IMR-90 (cell line): ENCODE measurements around the gene ZNF468. TPM values are rescaled to one million over a fixed set of nuclear protein-coding genes. Genes with fewer than 3 reads are reported as not detected.
"Not testable (repeated sequence)": the region's sequence is repeated elsewhere in the genome, so short reads cannot be mapped to it uniquely, and the experiment has no call there.

Source experiments
- ATAC-seq: fragments of 200-7000 bp; cut with Tn5 transposase; 2 replicates; pipeline ENCODE4 v1.9.1; 2020; ENCODE audit warnings: low read depth, mild to moderate bottlenecking, moderate library complexity
- BruUV-seq: library from RNA; stranded (reverse); fragments of 400-500 nt; replicated peaks from 2 replicates; lab custom pipeline; 2021; lab: Mats Ljungman, UMichigan
- CTCF ChIA-PET: fragments of 300-600 bp; formaldehyde crosslinking; extraction: SDS; loops from one replicate; lab custom pipeline; 2021; ENCODE audit warnings: antibody characterized with exemption; lab: Yijun Ruan, JAX
- POLR2A ChIA-PET: fragments of 300-600 bp; sonication (Branson Sonifier 250); formaldehyde crosslinking; loops from one replicate; lab custom pipeline; 2022; ENCODE audit warnings: antibody characterized with exemption; ENCODE audit not compliant: unreplicated experiment; lab: Charles Lee
- DNase-seq: peaks from one replicate; pipeline ENCODE4 v3.0.0; 2013
- H2AFZ ChIP-seq: replicated peaks from 2 replicates; pipeline ENCODE3; 2013; ENCODE audit warnings: low read length, mild to moderate bottlenecking; ENCODE audit not compliant: poor library complexity
- H2AK5ac ChIP-seq: 2 replicates; pipeline ENCODE4 v1.6.1; 2013; ENCODE audit warnings: low read depth, low read length, inconsistent platforms
- H2AK9ac ChIP-seq: replicated peaks from 2 replicates; pipeline ENCODE3; 2013; ENCODE audit warnings: mild to moderate bottlenecking, low read depth, low read length, moderate library complexity; ENCODE audit not compliant: poor library complexity
- H2BK120ac ChIP-seq: 2 replicates; pipeline ENCODE4 v1.6.1; 2013; ENCODE audit warnings: low read depth, low read length, inconsistent platforms
- H2BK15ac ChIP-seq: 3 replicates; pipeline ENCODE4 v1.6.1; 2013; ENCODE audit warnings: low read depth, low read length, inconsistent platforms
- H2BK20ac ChIP-seq: 2 replicates; pipeline ENCODE4 v1.6.1; 2013; ENCODE audit warnings: low read depth, mild to moderate bottlenecking, inconsistent platforms, low read length, moderate library complexity
- H2BK5ac ChIP-seq: 2 replicates; pipeline ENCODE4 v1.6.1; 2013; ENCODE audit warnings: mild to moderate bottlenecking, low read depth, low read length, inconsistent platforms; ENCODE audit not compliant: poor library complexity, severe bottlenecking
- H3K14ac ChIP-seq: replicated peaks from 2 replicates; pipeline ENCODE4 v1.6.1; 2013; ENCODE audit warnings: low read depth, low read length, inconsistent platforms
- H3K18ac ChIP-seq: 2 replicates; pipeline ENCODE4 v1.6.1; 2013; ENCODE audit warnings: low read depth, low read length, control low read depth
- H3K23ac ChIP-seq: 2 replicates; pipeline ENCODE4 v1.6.1; 2013; ENCODE audit warnings: low read depth, low read length, inconsistent platforms
- H3K27ac ChIP-seq: 2 replicates; pipeline ENCODE4 v1.5.1; 2013; ENCODE audit warnings: mild to moderate bottlenecking, control low read depth, low read length; ENCODE audit not compliant: insufficient read depth
- H3K27me3 ChIP-seq: 2 replicates; pipeline ENCODE4 v1.6.1; 2013; ENCODE audit warnings: low read length; ENCODE audit not compliant: control insufficient read depth, insufficient read depth
- H3K36me3 ChIP-seq: 2 replicates; pipeline ENCODE4 v1.6.1; 2013; ENCODE audit warnings: low read length, mixed read lengths; ENCODE audit not compliant: control insufficient read depth, insufficient read depth
- H3K4ac ChIP-seq: 2 replicates; pipeline ENCODE4 v1.6.1; 2013; ENCODE audit warnings: low read depth, low read length, inconsistent platforms
- H3K4me1 ChIP-seq: 2 replicates; pipeline ENCODE4 v1.6.1; 2013; ENCODE audit warnings: low read length, mixed read lengths; ENCODE audit not compliant: control insufficient read depth, insufficient read depth
- H3K4me2 ChIP-seq: 2 replicates; pipeline ENCODE4 v1.6.1; 2013; ENCODE audit warnings: low read depth, mild to moderate bottlenecking, control low read depth, low read length, moderate library complexity
- H3K4me3 ChIP-seq: 2 replicates; pipeline ENCODE4 v1.5.1; 2013; ENCODE audit warnings: low read depth, mild to moderate bottlenecking, control low read depth, low read length, moderate library complexity; ENCODE audit not compliant: insufficient read depth
- H3K56ac ChIP-seq: 2 replicates; pipeline ENCODE4 v1.6.1; 2013; ENCODE audit warnings: low read length, inconsistent platforms; ENCODE audit not compliant: insufficient read depth; ENCODE audit errors: extremely low read depth
- H3K79me1 ChIP-seq, 2 experiments: 2 replicates each; pipeline ENCODE4 v1.6.1; 2013; ENCODE audit warnings: low read length in 2 of 2, inconsistent platforms in 1 of 2, low read depth in 1 of 2
- H3K9ac ChIP-seq: 2 replicates; pipeline ENCODE4 v1.6.1; 2013; ENCODE audit warnings: low read depth, low read length, control low read depth
- H3K9me1 ChIP-seq: 2 replicates; pipeline ENCODE4 v1.6.1; 2013; ENCODE audit warnings: low read length, inconsistent platforms; ENCODE audit not compliant: insufficient read depth
- H3K9me3 ChIP-seq: 2 replicates; pipeline ENCODE4 v1.6.1; 2013; ENCODE audit warnings: low read length; ENCODE audit not compliant: control insufficient read depth, insufficient read depth
- H4K20me1 ChIP-seq: 2 replicates; pipeline ENCODE4 v1.6.1; 2013; ENCODE audit warnings: low read length, inconsistent platforms; ENCODE audit not compliant: insufficient read depth
- H4K5ac ChIP-seq: 2 replicates; pipeline ENCODE4 v1.6.1; 2013; ENCODE audit warnings: mild to moderate bottlenecking, low read depth, low read length, control low read depth
- H4K8ac ChIP-seq, 2 experiments: 2 replicates each; pipeline ENCODE4 v1.6.1; 2013; ENCODE audit warnings: low read depth in 2 of 2, low read length in 2 of 2, control low read depth in 1 of 2, inconsistent platforms in 1 of 2
- H4K91ac ChIP-seq: 2 replicates; pipeline ENCODE4 v1.6.1; 2013; ENCODE audit warnings: low read depth, low read length, inconsistent platforms; ENCODE audit not compliant: insufficient read depth
- WGBS, 2 experiments: methylation state at CpG; one replicate each; pipeline versions ENCODE4 v1.1.5 to v1.1.7; 2013; ENCODE audit warnings: missing lambda C conversion rate in 2 of 2; ENCODE audit not compliant: insufficient read length in 1 of 2; ENCODE audit errors: extremely low coverage in 2 of 2; 5-methylcytosine and 5-hydroxymethylcytosine counted together
- dilution Hi-C: fragments of 300-500 bp; cut with HindIII; formaldehyde crosslinking; loops from one replicate; pipeline ENCODE4 v1.14.3; 2018; ENCODE audit warnings: low sequenced_read_pairs; ENCODE audit not compliant: unreplicated experiment
- in situ Hi-C: fragments of 300-500 bp; cut with MboI; formaldehyde crosslinking; loops from 3 replicates; pipeline ENCODE4 v1.14.3; 2019; ENCODE audit warnings: low sequenced_read_pairs, inconsistent platforms, mixed read lengths
- intact Hi-C: fragments of 100-400 bp; cut with micrococcal nuclease; formaldehyde crosslinking; loops from 2 replicates; pipeline ENCODE4 v1.10.0; 2022
- polyA plus RNA-seq, 3 experiments: library from polyadenylated mRNA; depleted of rRNA; stranded (reverse); fragments of >200 nt; gene quantifications; 2 replicates each; pipeline ENCODE4 v1.2.3, GENCODE V29; 2012; ENCODE audit warnings: low replicate concordance in 1 of 3
- total RNA-seq: library from RNA; depleted of rRNA; stranded (reverse); fragments of >200 nt; gene quantifications from 2 replicates; pipeline ENCODE4 v1.2.3, GENCODE V29; 2012

Gene ZNF468
- total and polyA plus RNA-seq, 2 of the 4 experiments (the other 2 are of a cell fraction) = 6.2 to 20.1 TPM

GRCh38 chr19:52872996-52873395, 15.6 kb upstream of the ZNF468 start:
- intact Hi-C loops, H3K4me3 ChIP-seq, BruUV-seq, dilution Hi-C loops, H3K56ac ChIP-seq, H3K4me1 ChIP-seq, H3K4ac ChIP-seq, H4K8ac ChIP-seq, H2AK9ac ChIP-seq, in situ Hi-C loops, H3K4me2 ChIP-seq, H2AK5ac ChIP-seq, H2BK120ac ChIP-seq, H4K91ac ChIP-seq, H3K79me1 ChIP-seq, H2BK5ac ChIP-seq, POLR2A ChIA-PET, H2BK15ac ChIP-seq, ATAC-seq, H4K5ac ChIP-seq, H3K14ac ChIP-seq, H3K9me1 ChIP-seq, H2AFZ ChIP-seq, H2BK20ac ChIP-seq, H3K18ac ChIP-seq, H3K36me3 ChIP-seq, H3K27ac ChIP-seq, H3K27me3 ChIP-seq, H3K9ac ChIP-seq, H3K23ac ChIP-seq, DNase-seq, CTCF ChIA-PET, H4K20me1 ChIP-seq: not testable (repeated sequence)
- WGBS, 2 experiments = 55% methylated on average over 2 of the region's 6 CpGs; no CpG with 5 or more reads in 1 of the 2 experiments
- peaks cover 11% of the 10 kb centered on the region for H3K9me3 ChIP-seq
